C1 segment of cervical spinal cord (tissue), 14 donors: Measurements from ENCODE around the gene SF3A2.

Source experiments
- DNase-seq, 14 donors: peaks; one replicate each; lab custom pipeline; 2025; lab: John Stamatoyannopoulos, UW

SF3A2 gene

DNA sequence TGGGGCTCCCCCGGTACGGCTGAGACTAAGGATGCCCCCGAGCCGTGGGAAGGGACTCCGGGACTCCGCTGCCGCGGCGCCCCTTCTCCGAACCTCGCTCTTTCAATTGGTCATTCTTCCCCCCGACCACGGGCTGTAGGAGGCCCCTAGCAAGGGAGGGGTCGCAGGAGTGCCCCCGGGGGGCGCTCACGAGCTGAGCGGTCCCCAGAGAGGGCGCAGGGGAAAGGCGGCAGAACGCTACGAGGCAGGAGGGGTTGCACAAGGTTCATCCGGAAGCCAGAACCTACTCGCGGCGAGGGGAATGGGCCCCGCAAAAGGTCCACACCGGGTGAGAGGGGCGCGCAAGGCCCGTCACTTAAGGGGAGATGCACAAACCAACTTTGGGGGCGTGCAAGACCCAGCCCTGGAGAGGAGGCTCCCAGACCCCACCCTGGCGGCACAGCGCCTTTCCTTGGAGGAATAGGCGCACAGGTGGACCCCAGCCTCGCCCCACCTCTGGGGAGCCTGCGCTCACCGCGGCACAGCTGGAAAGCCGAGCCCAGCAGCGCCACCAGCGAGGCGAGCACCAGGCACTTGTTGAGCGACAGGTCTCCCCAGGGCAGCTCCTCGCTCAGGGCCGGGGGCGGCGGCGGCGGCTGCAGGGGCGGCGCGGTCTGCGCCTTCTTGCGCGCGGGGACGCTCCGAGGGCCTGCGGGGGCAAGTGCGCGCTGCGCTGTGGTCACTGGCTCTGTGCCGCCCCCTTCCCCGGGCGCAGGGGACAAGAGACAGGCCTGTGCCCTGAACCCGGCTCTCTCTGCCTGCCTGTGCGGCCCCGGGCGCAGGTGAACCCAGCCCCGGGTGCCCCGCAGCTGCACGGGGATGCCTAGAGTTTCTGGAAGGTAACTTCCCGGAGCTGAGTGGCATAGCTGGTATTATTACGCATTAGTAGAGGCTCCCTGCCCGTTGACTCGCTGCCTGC lies 16.8 kb downstream of the SF3A2 start:
- DNase-seq: no peak

DNA sequence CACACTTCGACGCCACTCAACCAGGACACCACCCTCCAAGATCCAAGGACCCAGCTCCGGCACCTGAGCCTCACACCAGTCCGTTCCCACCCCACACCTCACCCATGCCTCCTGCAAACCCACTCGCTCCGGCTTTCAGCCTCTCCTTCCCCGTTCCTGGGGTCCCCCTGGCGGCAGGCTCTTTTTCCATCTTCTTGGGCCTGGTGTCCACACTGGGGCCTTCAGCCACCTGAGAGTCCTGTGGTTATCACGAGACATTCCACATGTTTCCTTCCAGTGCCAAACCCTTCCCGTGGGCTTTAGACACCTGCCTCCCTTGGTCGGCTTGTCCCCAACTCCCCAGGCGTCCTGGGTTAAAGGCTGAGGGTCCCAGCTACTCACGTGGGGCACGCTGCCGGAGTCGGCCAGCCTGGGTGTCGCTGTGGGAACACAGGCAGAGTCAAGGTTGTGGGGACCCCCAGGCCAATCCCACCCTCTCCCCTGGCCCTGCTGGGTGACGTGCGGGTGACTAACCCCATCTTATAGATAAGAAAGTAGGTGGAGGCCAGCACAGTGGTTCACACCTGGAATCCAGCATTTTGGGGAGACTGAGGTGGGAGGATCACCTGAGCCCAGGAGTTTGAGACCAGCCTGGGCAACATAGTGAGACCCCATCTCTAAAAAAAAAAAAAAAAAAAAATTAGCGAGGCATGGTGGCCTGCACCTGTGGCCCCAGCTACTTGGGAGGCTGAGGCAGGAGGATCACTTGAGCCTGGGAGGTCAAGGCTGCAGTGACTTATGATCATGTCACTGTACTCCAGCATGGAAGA lies 17.6 kb downstream of the SF3A2 start:
- DNase-seq: no peak

DNA sequence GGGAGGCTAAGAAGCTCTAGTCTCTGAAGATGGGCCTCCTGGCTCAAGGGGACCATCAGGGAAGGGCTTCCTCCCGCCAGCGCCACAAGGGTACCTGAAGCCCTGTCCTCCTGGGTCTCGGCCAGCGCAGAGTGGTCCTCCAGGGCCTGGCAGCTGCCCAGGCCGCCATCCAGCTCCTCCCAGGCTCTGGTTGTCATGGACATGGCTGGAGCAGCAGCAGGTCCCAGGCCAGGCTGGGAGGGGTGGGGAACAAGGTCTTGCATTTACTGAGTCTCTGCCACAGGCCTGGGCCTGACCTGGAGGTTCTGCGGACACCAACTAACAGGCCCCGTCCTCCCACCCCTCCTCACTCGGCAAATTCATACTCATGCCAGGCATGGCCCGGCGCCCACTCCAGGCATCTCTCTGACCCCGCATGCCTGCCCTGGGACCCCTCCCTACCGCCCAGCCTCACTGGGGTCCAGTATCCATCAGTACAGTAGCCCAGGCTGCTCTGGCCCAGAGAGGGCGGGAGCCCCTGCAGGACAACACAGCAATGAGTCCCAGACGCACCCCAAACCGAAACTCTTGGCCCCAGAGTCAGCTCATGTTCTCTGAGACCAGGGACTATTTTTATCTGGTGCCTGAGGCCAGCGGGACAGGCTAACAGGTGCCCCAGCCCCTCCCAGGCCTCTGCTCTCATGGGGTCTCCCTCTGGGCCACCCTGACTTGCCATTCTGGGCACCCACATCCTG lies 18.7 kb downstream of the SF3A2 start:
- no peak for DNase-seq

DNA sequence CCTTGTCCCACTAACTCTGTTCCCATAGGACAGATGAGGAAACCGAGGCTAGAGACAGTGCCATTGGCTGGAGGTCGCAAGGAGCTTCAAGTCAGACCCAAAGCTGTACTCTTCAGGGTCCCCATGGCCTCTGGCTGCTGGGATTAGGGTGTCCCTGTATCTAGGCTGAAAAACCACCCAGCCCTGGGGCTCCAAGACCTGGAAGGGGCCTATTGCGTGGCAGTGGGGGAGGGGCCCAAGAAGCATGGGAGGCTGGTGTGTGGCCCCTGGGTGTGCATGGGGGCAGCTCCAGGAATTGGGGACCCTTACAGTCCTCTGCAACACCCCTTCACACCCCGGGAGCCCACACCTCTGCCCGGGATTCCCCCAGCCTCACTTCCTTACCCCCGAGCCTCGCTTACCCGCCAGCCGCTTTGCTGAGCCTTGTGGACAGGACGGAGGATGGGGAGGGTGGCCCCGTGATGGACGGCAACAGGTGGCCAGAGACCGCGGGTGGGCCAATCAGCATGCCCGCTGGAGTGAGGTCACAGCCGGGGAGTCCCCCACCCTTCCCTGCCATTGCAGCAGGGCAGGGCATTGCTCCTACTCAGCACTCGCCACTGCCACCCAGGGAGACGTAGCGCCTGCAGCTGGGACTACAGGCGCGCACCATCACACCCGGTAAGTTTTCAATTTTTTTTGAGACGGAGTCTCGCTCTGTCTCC lies 19.5 kb downstream of the SF3A2 start, which contains the start of gene JSRP1:
Gene JSRP1 (minus strand): TSS at position 436 of the 704 bp plus-strand sequence. CDS start 1,103 bp downstream, outside the sequence.
- no peak for DNase-seq

DNA sequence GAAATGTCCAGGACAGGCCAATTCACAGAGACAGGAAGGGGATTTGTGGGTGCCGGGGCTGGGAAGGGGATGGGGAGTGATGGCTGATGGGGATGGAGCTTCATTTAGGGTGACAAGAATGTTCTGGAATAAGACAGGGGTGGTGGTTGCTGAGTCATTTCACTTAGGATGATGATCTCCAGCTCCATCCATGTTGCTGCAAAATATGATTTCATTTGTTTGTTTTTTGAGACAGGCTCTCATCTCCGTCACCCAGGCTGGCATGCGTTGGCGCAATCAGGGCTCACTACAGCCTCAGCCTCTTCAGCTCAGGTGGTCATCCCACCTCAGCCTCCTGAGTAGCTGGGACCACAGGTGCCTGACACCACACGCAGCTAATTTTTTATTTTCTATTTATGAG lies 22.7 kb downstream of the SF3A2 start:
- no peak for DNase-seq

DNA sequence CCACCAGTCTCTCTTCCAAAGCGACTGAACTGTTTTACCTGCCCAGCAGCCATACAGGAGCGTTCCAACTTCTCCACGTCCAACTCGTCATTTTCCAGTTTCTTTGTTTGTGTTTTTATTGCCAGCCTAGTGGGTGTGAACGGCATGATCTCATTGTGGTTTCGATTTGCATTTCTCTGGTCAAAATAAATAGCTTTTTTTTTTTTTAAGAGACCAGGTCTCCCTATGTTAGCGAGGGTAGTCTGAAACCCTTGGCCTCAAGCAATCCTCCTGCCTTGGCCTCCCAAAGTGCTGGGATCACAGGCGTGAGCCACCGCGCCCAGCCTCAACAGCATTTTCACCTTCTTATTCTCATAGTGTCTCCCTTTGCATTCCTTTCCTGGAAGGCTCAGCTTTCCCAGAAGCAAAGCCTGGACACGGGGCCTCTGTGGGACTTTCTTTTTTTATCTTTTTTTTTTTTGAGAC lies 23.7 kb downstream of the SF3A2 start:
- no peak for DNase-seq

DNA sequence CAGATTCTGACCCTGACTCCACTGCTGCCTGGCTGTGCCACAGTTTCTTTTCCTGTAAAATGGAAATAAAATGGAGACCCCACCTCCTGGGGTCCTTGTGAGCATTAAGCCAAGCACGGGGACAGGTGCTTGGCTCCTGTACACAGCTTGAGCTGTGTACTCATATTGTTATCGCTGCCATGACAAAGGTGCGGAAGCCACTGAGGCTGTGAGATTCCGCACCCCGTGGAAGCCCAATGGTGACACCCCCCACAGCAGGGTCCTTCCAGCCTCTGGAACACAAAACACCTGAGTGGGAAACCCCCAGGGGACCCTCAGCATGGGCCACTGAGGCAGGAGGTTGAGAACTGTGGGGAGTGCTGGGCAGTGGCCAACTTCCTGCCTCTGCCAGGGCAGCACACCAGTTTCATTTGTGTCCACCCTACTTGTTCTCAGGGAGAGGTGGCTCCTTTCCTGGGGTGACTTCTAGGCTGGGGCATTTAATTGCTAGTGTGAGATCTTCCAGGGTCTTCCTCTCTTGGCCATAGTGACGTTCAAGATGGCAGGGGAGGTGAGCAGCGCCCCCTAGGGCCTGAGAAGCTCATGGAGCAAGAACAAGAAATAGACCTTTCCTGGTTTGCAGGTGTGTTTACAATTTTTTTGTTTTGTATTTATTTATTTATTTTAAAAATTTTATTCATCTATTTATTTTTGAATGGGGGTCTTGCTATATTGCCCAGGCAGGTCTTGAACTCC lies 25.0 kb downstream of the SF3A2 start:
- peak in 1 of 14 donors; percentile 4 for DNase-seq

DNA sequence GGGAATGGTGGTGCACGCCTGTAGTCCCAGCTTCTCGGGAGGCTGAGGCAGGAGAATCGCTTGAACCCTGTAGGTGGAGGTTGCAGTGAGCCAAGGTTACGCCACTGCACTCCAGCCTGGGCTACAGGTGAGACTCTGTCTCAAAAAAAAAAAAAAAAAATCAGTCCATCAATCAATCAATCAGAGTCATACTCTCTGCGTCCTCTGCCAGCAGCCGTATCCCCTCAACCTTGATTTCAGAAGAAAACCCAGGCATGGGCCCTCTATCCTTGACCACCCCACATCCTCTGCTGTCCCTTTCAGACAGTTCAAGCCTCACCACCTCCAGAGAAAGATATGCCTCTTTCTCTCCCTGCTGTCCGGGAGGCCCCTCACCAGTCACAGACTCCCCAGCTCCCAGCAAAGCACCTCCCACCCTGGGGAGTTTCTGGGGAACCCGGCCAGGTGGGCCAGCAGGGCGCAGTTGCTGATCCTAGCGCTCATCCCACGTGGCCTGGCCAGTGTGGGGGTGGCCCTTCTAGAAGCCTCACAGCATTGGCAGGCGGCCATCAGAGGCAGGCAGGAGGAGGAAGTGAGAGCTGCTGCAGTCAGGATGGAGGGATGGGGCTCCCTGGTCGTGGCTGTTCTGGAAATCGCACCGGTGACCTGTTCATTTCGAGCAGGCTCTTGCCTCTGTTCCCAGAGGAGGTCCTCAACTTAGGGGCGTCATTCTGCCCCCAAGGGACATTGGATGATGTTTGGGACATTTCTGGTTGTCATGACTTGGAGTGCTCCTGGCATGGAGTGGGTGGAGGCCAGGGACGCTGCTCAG lies 29.8 kb downstream of the SF3A2 start:
- DNase-seq: peak in 13 of 14 donors; percentile 15 to 79 (median 66)

DNA sequence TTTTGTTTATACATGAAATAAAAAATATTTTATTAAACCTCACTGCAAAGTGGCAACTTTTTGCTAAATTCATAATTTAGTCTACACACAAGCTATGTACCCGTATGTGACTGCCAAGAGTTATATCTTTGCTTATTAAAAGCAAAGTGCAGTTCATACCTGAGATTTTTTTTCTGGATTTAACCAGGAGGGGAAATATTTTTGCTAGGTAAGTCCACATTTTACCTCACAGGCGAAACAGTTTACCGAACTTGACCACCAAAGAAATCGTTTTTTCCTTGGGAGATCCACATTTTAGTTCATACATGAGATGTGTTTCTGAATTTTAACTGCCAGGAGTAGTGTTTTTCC lies 31.8 kb downstream of the SF3A2 start:
- no peak for DNase-seq

DNA sequence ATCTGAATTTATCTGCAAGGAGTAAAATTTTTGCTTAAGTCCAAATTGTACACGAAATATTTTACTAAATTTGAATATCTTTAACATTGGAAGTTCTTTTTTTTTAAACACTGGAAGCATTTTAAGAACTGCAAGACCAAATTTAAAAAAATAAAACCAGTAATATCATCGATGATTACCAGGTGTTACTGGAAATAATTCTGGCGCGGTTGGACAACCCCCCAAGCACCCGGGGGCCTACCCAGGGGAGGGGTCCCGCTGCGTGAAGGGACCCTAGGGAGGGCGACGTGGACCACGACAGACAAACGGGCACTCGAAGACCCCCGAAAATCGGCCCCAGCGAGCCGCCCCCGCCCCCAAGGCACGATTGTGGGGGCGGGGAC lies 32.2 kb downstream of the SF3A2 start:
- no peak for DNase-seq

DNA sequence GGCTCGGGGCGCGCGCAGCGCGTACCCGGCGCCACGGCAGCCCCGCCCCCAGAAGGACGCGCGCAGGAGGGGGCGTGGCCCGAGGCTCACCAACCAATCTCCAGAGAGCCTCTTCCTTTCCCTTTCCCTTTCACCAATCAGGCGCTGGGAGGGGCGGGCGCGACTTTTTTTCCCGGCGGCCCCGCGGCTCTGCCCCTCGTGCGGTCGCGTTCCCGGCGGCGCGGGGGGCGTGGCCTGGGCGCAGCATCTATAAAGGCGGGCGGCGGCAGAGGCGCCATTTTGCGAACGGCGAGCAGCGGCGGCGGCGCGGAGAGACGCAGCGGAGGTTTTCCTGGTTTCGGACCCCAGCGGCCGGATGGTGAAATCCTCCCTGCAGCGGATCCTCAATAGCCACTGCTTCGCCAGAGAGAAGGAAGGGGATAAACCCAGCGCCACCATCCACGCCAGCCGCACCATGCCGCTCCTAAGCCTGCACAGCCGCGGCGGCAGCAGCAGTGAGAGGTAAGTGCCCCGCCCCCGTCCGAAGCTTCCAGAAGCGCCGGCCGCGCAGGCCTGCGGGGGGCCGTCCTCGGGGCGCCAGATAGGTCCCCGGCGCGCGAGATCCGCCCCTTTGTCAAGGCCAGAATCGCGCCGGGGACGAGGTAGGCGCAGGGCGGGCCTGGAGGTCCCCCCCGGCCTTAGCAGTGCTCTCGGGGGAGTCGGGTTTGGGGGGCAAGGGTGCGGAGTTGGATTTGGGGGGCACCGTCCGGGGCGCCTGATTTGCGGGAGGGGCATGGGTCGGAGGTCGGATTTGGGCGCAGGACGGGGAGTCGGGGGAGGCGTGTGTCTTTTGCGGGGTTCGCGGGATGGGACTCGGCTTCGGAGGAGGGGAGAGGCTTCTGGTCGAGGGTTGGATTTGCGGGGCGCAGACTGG lies 32.9 kb downstream of the SF3A2 start:
- DNase-seq: peak; percentile 82 to 98 (median 96)

DNA sequence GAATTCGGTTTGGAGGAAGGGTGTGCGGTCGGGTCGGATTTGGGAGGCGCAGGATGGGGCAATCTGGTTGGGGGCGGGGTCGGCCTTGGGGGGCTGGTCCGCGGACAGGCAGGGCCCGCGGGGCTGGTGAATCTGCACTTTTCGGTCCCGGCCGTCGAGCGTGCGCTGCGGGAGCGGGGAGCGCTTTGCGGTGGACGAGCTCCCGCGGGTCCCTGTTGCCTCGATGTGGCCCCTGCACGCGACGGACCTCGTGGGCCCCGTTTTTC lies 33.5 kb downstream of the SF3A2 start:
- DNase-seq: peak in 1 of 14 donors; percentile 57

DNA sequence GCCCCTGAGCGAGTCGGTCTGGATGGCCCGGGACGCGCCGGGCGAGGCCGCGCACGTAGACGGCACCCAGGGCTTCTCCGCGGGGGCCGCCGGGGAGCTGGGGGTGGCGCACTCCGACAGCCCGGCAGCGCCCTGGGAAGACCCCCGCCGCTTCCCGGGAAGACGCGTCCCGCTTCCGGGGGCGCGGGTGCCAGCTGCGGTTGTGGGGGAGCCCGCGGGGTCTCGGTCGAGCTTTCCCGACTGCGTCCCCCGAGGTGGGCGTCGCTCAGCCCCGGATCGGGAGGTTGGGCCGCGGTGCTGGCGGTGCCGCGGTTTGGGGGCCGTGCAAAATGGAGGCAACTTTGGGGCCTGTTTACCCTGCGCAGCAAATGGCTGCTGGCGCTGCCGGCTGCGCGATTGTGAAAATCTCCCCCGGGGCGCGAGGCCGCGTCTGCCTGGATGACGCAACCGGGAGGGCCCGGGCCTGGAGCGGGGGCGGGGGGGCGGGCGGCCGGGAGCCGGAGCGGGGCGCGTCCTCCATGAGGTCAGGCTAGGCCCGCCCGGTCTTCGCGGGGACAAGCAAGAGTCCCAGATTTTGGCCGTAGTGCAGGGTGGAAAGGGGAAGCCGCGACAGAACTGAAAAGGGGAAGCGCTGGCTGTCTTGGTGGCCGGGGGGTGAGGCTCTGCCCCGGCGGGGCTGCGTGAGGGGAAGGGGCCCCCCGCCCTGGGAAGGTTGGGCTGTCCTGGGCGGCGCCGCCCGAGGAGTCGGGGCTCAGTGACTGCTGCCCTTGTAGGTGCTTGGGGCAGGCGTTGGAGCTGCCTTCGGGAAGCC lies 34.0 kb downstream of the SF3A2 start:
- peak; percentile 13 to 86 (median 69) for DNase-seq

DNA sequence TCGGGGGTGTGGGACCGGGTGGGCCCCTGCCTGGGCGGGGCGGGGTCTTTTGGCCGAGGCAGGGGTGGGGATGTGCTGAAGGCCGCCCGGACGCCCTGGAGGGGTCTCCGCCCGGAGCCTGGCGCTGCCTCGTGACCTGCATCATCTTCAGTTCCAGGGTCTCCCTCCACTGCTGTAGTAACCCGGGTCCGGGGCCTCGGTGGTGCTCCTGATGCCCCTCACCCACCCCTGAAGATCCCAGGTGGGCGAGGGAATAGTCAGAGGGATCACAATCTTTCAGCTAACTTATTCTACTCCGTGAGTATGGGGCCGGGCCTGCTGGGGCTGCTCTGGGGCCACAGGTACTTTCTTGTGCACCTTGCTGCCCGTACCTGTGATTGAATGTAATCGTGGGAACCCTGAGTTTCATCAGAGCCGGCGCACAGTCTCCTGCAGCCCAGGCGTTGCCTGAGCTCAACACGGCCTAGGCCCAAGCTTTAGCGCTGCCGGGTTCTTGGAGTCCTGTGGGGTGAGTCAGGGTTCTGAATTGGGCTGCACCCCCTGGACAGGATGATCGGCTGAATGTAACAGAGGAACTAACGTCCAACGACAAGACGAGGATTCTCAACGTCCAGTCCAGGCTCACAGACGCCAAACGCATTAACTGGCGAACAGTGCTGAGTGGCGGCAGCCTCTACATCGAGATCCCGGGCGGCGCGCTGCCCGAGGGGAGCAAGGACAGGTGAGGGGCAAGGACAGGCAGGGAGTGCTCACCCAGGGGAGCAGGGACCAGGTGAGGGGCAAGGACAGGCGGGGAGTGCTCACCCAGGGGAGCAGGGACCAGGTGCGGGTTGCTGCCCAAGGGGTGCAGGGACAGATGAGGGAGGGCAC lies 34.8 kb downstream of the SF3A2 start:
- peak in 2 of 14 donors; percentile 22 to 55 for DNase-seq

DNA sequence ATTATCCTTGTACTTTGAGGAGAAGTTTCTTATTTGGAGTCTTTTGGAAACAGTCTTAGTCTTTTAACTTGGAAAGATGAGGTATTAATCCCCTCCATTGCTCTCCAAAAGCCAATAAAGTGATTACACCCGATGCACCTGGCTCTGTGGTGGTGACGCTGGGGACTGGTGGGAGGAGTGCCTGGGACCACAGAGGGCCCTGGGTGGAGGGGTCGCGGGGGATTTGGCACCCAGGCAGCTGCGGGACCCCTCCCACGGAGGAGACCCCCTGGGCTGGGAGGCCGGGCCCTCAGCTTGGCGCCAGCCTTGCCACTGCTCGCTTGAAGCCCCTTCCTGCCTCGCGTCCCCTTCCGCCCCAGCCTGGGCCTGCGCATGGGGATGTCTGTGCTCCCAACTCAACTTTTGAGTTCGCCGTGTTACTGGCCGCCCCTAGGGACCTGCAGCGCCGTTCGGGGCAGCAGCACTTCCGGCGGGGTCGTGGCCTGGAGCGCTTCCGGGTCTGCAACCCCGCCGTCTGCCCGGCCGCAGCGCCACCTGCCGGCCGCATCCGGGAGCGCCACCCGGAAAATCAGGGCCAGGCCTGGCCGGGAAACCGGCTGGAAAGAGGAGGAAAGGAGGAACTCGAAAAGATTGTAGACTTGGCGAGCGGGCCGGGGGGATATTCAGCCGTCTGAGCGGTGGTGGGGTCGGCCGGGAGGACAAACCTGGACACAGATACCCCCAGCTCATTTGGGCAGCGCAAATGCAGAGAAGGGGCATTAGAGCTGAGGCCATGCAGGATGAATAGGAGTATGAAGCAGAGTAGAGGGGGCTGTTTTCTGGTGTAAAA lies 36.9 kb downstream of the SF3A2 start:
- DNase-seq: peak in 11 of 14 donors; percentile 21 to 80 (median 35)

DNA sequence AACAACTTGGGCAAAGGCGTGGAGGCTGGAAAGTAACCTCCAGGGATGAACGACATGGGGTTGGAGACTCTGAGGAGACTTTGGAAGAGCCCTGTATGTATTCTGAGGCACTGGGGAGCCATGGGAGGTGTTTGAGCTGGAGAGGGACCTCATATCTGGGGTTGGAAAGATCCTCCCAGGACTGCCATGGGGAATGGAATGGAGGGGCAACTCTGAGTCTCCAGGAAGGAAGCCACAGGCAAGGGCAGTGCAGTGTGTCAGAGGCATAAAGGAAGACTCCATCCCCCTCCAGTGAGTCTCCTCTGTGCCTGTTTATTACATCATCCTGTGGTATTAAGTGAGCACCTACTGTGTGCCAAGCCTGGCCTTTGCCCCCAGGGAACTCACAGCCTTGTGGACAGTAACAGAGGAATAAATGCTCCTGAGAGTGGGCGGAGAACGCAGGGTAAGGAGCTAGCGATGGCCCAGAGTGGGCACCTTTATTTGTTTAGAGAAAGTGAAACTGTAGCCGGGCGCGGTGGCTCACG lies 37.6 kb downstream of the SF3A2 start:
- no peak for DNase-seq
